PC-3 (cell line): Measurements from ENCODE around the gene FGR. TPM values are rescaled to one million over a fixed set of nuclear protein-coding genes. Genes with fewer than 3 reads are reported as not detected.

Source experiments
- ATAC-seq: fragments of 200-7000 bp; cut with Tn5 transposase; 2 replicates; pipeline ENCODE4 v1.9.1; 2020; ENCODE audit warnings: mild to moderate bottlenecking, moderate library complexity
- BruUV-seq: library from RNA; stranded (reverse); fragments of 400-500 nt; replicated peaks from 2 replicates; lab custom pipeline; 2021; lab: Mats Ljungman, UMichigan
- CTCF ChIA-PET: fragments of 300-600 bp; sonication (Branson Sonifier 250); formaldehyde crosslinking; loops from one replicate; lab custom pipeline; 2022; ENCODE audit warnings: antibody characterized with exemption; lab: Charles Lee
- POLR2A ChIA-PET: fragments of 300-600 bp; sonication (Branson Sonifier 250); formaldehyde crosslinking; loops from one replicate; lab custom pipeline; 2022; ENCODE audit warnings: antibody characterized with exemption; ENCODE audit not compliant: unreplicated experiment; lab: Charles Lee
- DNase-seq: peaks from one replicate; pipeline ENCODE4 v3.0.0-alpha.2; 2015
- H2AFZ ChIP-seq: fragments of 300-600 bp; sonication (generic); 2 replicates; pipeline ENCODE4 v1.6.0; 2016; ENCODE audit warnings: antibody characterized with exemption, low read length
- H3F3A ChIP-seq: fragments of 300-600 bp; sonication (generic); one replicate; pipeline ENCODE4 v1.6.0; 2017; ENCODE audit warnings: antibody characterized with exemption, low read length, control low read depth, mild to moderate bottlenecking; ENCODE audit not compliant: unreplicated experiment
- H3K27ac ChIP-seq: fragments of 300-600 bp; sonication (generic); 2 replicates; pipeline ENCODE4 v1.5.1; 2016; ENCODE audit warnings: mild to moderate bottlenecking, low read length
- H3K27me3 ChIP-seq: fragments of 300-600 bp; sonication (generic); 2 replicates; pipeline ENCODE4 v1.6.1; 2016; ENCODE audit warnings: low read length, mixed read lengths
- H3K36me3 ChIP-seq: fragments of 300-600 bp; sonication (generic); 2 replicates; pipeline ENCODE4 v1.6.1; 2016; ENCODE audit warnings: low read depth, mixed run types, low read length, mixed read lengths
- H3K4me1 ChIP-seq: fragments of 300-600 bp; sonication (generic); 2 replicates; pipeline ENCODE4 v1.5.1; 2016; ENCODE audit warnings: low read length; ENCODE audit not compliant: insufficient read depth
- H3K4me2 ChIP-seq: fragments of 300-600 bp; sonication (generic); 2 replicates; pipeline ENCODE4 v1.6.0; 2016; ENCODE audit warnings: low read length
- H3K4me3 ChIP-seq: fragments of 300-600 bp; sonication (generic); 2 replicates; pipeline ENCODE4 v1.5.1; 2016; ENCODE audit warnings: mild to moderate bottlenecking, low read length, mixed read lengths
- H3K79me2 ChIP-seq: fragments of 300-600 bp; sonication (generic); 2 replicates; pipeline ENCODE4 v1.6.1; 2017; ENCODE audit warnings: low read length, mixed read lengths
- H3K9ac ChIP-seq: fragments of 300-600 bp; sonication (generic); 2 replicates; pipeline ENCODE4 v1.6.0; 2016; ENCODE audit warnings: mild to moderate bottlenecking, low read length
- H3K9me2 ChIP-seq: fragments of 300-600 bp; sonication (generic); replicated peaks from 2 replicates; pipeline ENCODE4 v1.6.1; 2016; ENCODE audit warnings: mixed run types, low read length, mixed read lengths
- H3K9me3 ChIP-seq: fragments of 300-600 bp; sonication (generic); 2 replicates; pipeline ENCODE4 v1.6.1; 2016; ENCODE audit warnings: low read length, mixed read lengths
- H4K20me1 ChIP-seq: fragments of 300-600 bp; sonication (generic); 2 replicates; pipeline ENCODE4 v1.6.1; 2016; ENCODE audit warnings: low read length, mixed read lengths
- EZH2 ChIP-seq: fragments of 300-600 bp; sonication (generic); IDR thresholded peaks from one replicate; pipeline ENCODE4 v1.6.1; 2017; ENCODE audit warnings: antibody characterized with exemption, mild to moderate bottlenecking, low read length; ENCODE audit not compliant: unreplicated experiment
- EZH2phosphoT487 ChIP-seq: fragments of 300-600 bp; sonication (generic); IDR thresholded peaks from 2 replicates; pipeline ENCODE4 v1.6.1; 2018; ENCODE audit warnings: mild to moderate bottlenecking, antibody characterized with exemption, low read length, borderline replicate concordance
- intact Hi-C: fragments of 100-400 bp; cut with micrococcal nuclease; formaldehyde crosslinking; loops from 2 replicates; pipeline ENCODE4 v1.9.0; 2023
- total RNA-seq: library from RNA; depleted of rRNA; stranded (reverse); fragments of >200 nt; gene quantifications from 2 replicates; pipeline ENCODE4 v1.2.3, GENCODE V29; 2014
- TF ChIP-seq, protein P1 (sequence below): fragments of 300-600 bp; sonication (generic); conservative IDR thresholded peaks from 2 replicates; pipeline ENCODE4 v1.5.1; 2017; ENCODE audit warnings: antibody characterized with exemption, low read depth, mild to moderate bottlenecking, low read length

The FGR gene
- total RNA-seq, 1 experiment from 2014 or later: not detected

DNA sequence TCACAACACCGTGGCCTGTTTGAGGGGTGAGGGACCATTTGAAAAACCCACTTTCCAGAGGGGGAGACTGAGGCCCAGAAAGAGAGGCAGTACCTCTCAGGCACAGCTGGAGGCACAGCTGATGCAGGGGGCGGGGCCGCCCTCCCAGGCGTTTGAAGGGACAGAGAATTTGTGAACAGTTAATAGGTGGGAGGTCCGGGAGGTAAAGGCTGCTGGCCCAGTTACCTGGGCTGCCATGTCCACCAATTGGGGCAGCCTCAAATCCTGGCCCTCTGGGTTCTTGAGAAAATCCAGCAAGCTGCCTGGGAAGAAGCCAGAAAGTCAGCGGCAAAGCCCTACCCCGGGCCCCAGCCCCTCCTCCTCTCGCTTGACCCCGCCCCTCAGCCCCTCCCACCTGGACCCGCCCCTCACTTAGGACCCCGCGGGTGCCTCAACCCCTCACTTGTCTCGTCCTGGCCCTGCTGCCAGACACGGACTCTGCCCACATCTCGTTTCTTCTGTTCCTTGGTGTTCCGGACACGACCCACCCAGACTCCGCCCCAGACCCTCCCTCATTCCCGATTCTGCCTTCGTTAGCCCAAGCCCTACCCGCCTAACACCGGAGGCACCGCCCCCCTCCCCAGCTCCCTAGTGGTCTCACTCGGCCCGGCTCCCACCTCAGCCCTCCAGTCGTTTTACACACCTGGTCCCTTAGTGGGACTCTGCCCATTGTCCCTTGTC lies 20.2 kb downstream of the FGR start:
- H3K9me2 ChIP-seq: no peaks in the 10 kb centered on the region
- intact Hi-C loops: no loop called here
- H3K79me2 ChIP-seq: no peaks in the 10 kb centered on the region
- BruUV-seq: no TSS peak
- no peaks in the 10 kb centered on the region for H4K20me1 ChIP-seq
- no peaks in the 10 kb centered on the region for H3K27me3 ChIP-seq
- H3K9me3 ChIP-seq: no peaks in the 10 kb centered on the region
- no peak for TF ChIP-seq EZH2
- TF ChIP-seq EZH2phosphoT487: no peak
- TF ChIP-seq, protein P1, sequence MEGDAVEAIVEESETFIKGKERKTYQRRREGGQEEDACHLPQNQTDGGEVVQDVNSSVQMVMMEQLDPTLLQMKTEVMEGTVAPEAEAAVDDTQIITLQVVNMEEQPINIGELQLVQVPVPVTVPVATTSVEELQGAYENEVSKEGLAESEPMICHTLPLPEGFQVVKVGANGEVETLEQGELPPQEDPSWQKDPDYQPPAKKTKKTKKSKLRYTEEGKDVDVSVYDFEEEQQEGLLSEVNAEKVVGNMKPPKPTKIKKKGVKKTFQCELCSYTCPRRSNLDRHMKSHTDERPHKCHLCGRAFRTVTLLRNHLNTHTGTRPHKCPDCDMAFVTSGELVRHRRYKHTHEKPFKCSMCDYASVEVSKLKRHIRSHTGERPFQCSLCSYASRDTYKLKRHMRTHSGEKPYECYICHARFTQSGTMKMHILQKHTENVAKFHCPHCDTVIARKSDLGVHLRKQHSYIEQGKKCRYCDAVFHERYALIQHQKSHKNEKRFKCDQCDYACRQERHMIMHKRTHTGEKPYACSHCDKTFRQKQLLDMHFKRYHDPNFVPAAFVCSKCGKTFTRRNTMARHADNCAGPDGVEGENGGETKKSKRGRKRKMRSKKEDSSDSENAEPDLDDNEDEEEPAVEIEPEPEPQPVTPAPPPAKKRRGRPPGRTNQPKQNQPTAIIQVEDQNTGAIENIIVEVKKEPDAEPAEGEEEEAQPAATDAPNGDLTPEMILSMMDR: no peak
- H2AFZ ChIP-seq: no peak overlapping the region
- H3K4me1 ChIP-seq: no peaks in the 10 kb centered on the region
- H3K4me2 ChIP-seq: no peak overlapping the region
- H3F3A ChIP-seq: no peaks in the 10 kb centered on the region
- DNase-seq (no peak), ATAC-seq (no peak)
- CTCF ChIA-PET: no interaction called here
- no peaks in the 10 kb centered on the region for H3K36me3 ChIP-seq
- POLR2A ChIA-PET: no interaction called here
- no peak overlapping the region for H3K4me3 ChIP-seq
- H3K27ac ChIP-seq: no peak overlapping the region
- H3K9ac ChIP-seq: no peak overlapping the region

DNA sequence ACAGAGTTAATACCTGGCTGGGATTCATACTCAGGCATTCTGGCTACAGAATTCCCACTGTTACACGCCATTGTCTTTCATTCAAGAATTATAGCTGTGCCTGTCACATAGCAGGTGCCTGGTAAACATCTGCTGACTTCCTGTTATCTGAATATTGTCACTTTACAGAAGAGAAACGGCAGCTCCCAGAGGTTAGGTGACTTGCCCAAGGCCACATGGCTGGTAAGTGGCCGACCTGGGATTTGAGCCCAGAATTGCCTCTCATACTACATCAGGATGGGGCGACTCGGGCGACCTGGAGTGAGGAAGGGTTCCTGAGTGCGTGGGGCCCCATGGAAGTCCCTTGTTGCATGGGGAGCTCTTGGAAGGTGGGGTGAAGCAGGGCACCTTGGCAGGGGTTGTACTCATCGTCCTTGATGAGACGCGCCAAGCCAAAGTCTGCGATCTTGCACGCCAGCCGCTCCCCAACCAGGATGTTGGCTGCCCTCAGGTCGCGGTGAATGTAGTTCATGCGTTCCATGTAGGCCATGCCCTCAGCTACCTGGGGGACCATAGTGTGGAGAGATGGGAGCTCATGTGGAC lies 20.9 kb downstream of the FGR start:
- POLR2A ChIA-PET: no interaction called here
- ATAC-seq: no peak

More for the DNA sequence above, 20.9 kb downstream of the FGR start:
- no peaks in the 10 kb centered on the region for H3K79me2 ChIP-seq
- no TSS peak for BruUV-seq
- H3K4me2 ChIP-seq: no peak overlapping the region
- intact Hi-C loops: no loop called here
- no peaks in the 10 kb centered on the region for H3K9me2 ChIP-seq
- TF ChIP-seq EZH2phosphoT487: no peak
- TF ChIP-seq, protein P1: no peak
- TF ChIP-seq EZH2: no peak
- H3F3A ChIP-seq: no peaks in the 10 kb centered on the region
- H3K4me1 ChIP-seq: no peaks in the 10 kb centered on the region
- no peak overlapping the region for H3K9ac ChIP-seq
- no peaks in the 10 kb centered on the region for H4K20me1 ChIP-seq
- CTCF ChIA-PET: no interaction called here
- no peak for DNase-seq
- H2AFZ ChIP-seq: no peak overlapping the region
- H3K27me3 ChIP-seq: no peaks in the 10 kb centered on the region
- H3K27ac ChIP-seq: no peak overlapping the region
- H3K9me3 ChIP-seq: no peaks in the 10 kb centered on the region
- H3K36me3 ChIP-seq: no peaks in the 10 kb centered on the region
- no peak overlapping the region for H3K4me3 ChIP-seq
